ENCODE measurements around the gene PHF21A. TPM values are rescaled to one million over a fixed set of nuclear protein-coding genes. Genes with fewer than 3 reads are reported as not detected.

PHF21A gene
- polyA plus RNA-seq, 1 donor (not counting 4 experiments of a cell fraction or from before 2014, with no cell fraction given) = 16.1 TPM

GRCh38 chr11:45884596-45885185 is 236.6 kb downstream of the PHF21A start:
- dilution Hi-C loops (cut with MboI; ENCODE audit: extremely low pct_ligation_motif_present, low sequenced_read_pairs) = no loop called here
- Histone ChIP-seq H4K20me1 (ENCODE audit: control insufficient read depth, extremely low read depth, insufficient read depth, low read length) (no peaks in the 10 kb centered on the region), H3K9ac (ENCODE audit: control insufficient read depth, extremely low read depth, insufficient read depth, low read length) (no peak overlapping the region), H3K9me1 (ENCODE audit: control insufficient read depth, extremely low read depth, insufficient read depth, low read length) (no peaks in the 10 kb centered on the region), H3K4me3 (ENCODE audit: control insufficient read depth in 2 of 3, extremely low read depth in 1 of 3, insufficient read depth in 2 of 3, low read depth in 1 of 3, low read length in 3 of 3) (no peak overlapping the region), H2AFZ (ENCODE audit: control insufficient read depth, low read length) (no peak overlapping the region), H3K4me1 (ENCODE audit: control insufficient read depth, extremely low read depth, insufficient read depth, low read length) (peaks cover 3% of the 10 kb centered on the region), H3K36me3 (ENCODE audit: control insufficient read depth in 2 of 2, extremely low read depth in 1 of 2, insufficient read depth in 2 of 2, low read length in 2 of 2) (peaks cover 0 to 8% of the 10 kb centered on the region in 2 experiments), H3K27me3 (ENCODE audit: control insufficient read depth, extremely low read depth, insufficient read depth, low read length) (no peaks in the 10 kb centered on the region), H3K4me2 (ENCODE audit: control insufficient read depth, extremely low read depth, insufficient read depth, low read depth, low read length) (no peak overlapping the region), H3K27ac (ENCODE audit: control insufficient read depth, insufficient read depth, low read length) (no peak overlapping the region), H3K79me2 (ENCODE audit: control insufficient read depth, insufficient read depth, low read length) (no peaks in the 10 kb centered on the region), H3K9me3 (ENCODE audit: control insufficient read depth, low read depth, low read length) (no peaks in the 10 kb centered on the region)
- DNase-seq (ENCODE audit: low read depth, low spot score) = no peak
- FAIRE-seq = no peak
- TF ChIP-seq EZH2 (IDR thresholded peaks at IDR 0.05; ENCODE audit: low read length) = no peak

Other genes with a start within 250 kb of the PHF21A start
- gene MAPK8IP1, start 235.8 kb downstream of the PHF21A start, polyA plus RNA-seq = 0.51 to 0.95 TPM (median 0.83 TPM) in 3 replicates
- gene FREY1, start 214.2 kb downstream of the PHF21A start, polyA plus RNA-seq = 0.25 to 0.32 TPM in 2 of 3 replicates, not detected in the other
- gene PEX16, start 203.6 kb downstream of the PHF21A start, polyA plus RNA-seq = 16.7 to 25.1 TPM (median 17.2 TPM) in 3 replicates
- gene LARGE2, start 198.8 kb downstream of the PHF21A start, polyA plus RNA-seq = 7.1 to 29.9 TPM (median 11.1 TPM) in 3 replicates
- gene CREB3L1, start 156.2 kb upstream of the PHF21A start, polyA plus RNA-seq = 0.06 to 0.19 TPM in 2 of 3 replicates, not detected in the other
- gene DGKZ, start 226.0 kb upstream of the PHF21A start, polyA plus RNA-seq = 23.3 to 43.9 TPM (median 39.1 TPM) in 3 replicates

Data from keratinocyte (primary cell).